ENCODE results near the gene FOXN3.

Gene FOXN3

GRCh38 chr14:89379891-89380820 lies 36.9 kb downstream of the FOXN3 start:
- DNase-seq = no peak

DNA sequence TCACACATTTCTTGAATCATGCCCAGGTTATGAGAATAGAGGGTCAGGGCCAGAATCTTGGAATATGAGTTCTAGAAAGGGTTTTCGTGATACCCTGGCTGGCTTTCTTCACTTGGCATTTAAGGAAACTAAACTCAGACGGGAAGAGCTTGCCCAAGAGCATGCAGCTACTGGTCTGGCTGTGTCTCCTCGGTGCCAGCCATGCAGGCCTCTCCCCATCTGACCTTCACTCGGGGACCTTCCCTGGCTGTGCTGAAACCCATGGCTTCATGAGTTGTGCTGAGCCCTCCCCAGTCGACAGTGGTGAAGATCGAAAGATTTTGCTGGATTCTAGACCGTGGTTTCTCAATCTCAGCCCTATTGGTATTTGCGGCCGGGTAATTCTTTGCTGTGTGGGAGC lies 38.0 kb downstream of the FOXN3 start:
- no peak for DNase-seq

- DNase-seq = no peak
These were observed 38.9 kb downstream of the FOXN3 start for GRCh38 chr14:89378119-89378518.

GRCh38 chr14:89377544-89377943 lies 39.5 kb downstream of the FOXN3 start:
- DNase-seq = no peak

- no peak for DNase-seq
These were observed 42.1 kb downstream of the FOXN3 start for GRCh38 chr14:89374908-89375307.

GRCh38 chr14:89373185-89373584 lies 43.8 kb downstream of the FOXN3 start:
- no peak for DNase-seq

GRCh38 chr14:89372512-89372883 lies 44.5 kb downstream of the FOXN3 start:
- DNase-seq = no peak

DNA sequence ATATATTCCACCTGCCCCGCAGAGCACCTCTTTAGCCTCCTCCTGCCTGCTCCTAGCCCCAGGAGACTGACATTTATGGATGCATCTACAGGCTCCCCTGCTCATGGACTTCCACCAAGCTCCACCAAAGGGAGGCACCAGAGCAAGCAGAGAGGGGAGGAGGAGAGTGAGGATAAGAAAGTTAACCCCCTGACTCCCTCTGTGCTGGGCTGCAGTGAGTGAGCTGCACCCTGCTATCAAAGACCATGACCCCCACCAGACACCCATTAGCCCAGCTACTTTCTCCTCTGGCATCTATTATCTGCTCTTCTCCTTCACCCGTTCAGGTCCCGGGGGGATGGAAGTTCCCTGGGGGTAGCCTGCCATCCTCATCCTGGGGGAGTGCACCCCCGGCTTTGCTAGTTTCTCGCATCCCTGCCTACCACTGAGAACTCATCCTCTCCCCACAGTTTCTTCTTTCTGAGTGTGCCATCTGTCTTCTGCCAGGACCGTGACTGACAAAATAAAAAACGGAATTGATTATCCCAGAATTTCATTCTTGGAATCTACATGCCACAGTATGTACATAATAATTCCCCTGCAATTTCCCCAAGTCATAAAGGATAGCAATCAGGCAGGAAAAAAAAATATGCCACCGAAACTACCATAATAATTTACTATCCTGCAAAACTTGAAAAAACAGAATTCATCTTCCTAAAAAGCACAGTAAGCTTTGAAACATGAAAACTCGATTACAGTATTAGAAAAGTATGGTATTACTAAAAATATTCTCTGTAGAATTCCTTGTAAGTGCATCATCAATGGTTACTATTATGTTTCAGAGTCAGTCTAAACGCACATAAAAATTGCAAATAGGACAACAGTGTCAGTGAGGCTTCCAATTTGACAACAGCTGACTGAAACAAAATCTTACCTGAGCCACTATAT lies 45.2 kb downstream of the FOXN3 start:
- DNase-seq = no peak

- DNase-seq = no peak
These were observed 46.3 kb downstream of the FOXN3 start for GRCh38 chr14:89370781-89371180.

GRCh38 chr14:89370381-89370780 lies 46.7 kb downstream of the FOXN3 start:
- no peak for DNase-seq

DNA sequence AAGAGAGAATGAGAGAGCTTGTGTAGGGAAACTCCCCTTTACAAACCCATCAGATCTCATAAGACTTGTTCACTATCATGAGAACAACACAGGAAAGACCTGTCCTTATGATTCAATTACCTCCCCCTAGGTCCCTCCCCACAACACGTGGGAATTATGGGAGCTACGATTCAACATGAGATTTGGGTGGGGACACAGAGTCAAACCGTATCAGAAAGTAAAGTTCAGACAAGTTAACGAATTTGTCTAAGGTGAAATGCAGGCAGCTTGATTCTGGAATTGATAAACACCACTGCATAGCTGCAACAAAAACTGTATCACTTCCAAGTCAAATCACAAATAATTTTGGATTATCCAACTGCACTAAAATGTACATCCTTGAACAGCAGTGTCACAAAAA lies 47.4 kb downstream of the FOXN3 start:
- DNase-seq = no peak

DNA sequence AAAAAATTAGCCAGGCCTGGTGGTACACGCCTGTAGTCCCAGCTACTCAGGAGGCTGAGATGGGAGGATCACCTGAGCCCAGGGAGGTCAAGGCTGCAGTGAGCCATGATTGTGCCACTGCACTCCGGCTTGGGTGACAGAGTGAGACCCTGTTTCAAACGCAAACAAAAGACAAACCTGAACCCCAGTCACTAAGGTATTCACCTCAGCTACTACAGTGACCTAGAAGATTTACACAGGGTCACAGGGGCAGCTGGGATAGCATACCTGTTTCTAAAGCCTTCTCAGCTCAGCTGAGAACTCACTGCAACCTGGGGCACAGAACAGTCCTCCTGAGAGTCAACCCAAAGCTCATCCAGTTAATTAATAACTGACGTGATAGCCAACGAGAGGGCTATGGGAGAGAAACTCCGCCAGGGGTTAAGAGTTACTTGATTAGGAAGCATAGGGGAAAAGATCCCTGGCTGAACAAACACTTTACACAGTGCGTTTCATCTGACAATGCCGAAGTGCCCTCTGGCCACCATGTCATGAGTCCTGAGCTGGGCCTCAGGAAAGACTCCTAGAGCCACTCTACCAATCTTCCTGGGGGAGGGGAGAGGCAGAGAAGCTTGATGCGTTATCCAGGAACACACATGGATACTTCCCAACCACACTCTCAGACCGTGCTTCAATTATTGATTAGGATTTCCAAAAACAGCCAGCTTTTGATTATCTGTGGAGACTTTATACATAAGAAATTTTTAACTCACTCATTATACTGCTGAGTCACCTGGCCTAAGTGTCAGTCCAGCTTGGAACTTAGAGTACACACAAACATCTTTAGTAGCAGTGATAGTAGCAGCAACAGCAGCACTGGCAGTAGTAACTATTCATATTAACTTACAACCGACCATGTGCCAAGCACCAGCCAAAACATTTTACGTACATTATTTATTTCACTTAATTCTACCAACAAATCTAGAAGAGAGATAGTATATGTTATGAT lies 48.2 kb downstream of the FOXN3 start:
- DNase-seq = no peak

DNA sequence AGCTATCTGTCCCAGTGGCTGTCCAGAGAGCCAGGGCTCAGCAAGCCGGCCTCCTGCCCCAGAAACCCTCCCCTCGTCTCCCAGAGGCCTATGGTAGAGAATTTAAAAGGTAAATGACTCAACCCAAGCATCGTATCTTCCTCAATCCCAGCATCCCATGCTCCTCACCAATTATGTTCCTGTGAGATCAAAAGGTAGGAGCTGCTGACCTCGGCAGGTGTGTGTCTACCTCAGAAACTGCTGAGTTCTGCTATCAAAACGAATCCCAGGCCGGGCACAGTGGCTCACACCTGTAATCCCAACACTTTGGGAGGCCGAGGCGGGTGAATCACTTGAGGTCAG lies 49.3 kb downstream of the FOXN3 start:
- no peak for DNase-seq

GRCh38 chr14:89366864-89367778 lies 49.9 kb downstream of the FOXN3 start:
- no peak for DNase-seq

GRCh38 chr14:89365061-89365801 lies 51.8 kb downstream of the FOXN3 start:
- DNase-seq = no peak

DNA sequence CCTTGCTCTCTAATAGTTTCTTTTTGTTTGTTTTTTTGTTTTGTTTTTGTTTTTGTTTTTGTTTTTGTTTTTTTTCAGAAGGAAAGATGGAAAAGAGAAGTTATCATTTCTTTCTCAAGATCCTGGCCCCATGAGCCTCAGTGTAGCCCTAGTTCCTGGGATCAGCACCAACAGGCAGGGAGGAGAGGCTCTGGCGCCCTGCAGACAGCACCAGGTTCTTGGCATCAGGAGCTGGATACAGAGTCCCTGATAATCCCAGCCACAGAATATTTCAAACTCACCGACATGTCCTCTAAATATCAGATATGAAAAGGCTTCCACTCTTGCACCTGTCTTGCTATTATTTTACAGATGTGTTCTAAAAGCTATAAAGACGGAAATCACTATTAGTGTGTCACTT lies 52.7 kb downstream of the FOXN3 start:
- no peak for DNase-seq

DNA sequence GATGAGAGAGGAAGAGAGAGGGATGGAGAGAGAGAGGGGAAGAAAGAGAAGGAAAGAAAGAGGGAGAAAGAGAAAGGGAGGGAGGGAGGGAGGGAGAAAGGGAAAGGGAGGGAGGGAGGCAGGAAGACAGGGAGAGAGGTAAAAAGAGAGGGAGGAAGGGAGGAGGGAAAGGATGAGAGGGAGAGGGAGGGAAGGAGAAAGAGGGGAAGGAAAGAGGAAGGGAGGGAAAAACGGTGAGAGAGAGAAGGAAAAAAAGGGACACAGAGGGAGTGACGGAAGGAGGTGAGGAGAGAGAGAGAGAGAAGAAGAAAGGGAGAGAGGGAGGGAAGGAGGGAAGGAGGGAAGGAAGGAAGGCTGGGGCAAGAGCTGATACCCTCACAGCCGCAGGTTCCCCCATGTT lies 56.8 kb downstream of the FOXN3 start:
- DNase-seq = no peak

DNA sequence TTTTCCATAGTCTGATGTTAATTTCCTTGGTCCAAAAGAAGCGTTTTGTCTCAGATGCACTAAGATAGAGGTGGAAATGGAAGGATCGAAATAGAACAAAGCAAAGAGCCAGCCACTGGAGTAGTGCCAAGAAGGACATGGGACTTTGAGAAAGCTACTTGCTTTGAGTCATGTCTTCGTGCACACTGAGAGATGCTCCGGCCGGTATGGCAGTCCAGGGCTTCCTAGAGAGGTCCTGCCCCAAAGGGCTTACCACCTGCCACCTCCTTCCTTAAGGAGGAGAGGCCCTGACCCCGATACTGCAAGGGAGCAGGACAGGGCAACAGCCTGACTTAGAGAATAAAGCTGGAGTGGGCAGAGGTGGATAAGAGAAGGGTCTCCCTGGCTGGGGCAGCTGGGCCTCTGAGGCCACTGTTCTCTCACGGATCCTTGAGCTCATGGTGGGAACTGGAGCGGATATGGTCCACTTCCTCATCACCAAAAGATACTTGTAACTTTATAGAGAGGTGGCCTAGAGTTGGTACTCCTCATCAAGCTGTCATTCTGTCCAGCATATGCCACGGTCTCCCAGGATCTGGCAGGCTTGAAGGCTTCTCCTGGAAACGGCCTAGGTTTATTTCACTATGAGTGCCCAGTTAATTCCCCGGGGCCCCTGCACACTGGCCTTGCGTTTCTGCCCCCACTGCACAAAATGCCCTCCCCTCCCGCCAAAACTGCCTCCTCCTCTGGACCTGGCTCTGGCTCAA lies 57.4 kb downstream of the FOXN3 start:
- no peak for DNase-seq

GRCh38 chr14:89357655-89358297 lies 59.3 kb downstream of the FOXN3 start:
- DNase-seq = no peak

DNA sequence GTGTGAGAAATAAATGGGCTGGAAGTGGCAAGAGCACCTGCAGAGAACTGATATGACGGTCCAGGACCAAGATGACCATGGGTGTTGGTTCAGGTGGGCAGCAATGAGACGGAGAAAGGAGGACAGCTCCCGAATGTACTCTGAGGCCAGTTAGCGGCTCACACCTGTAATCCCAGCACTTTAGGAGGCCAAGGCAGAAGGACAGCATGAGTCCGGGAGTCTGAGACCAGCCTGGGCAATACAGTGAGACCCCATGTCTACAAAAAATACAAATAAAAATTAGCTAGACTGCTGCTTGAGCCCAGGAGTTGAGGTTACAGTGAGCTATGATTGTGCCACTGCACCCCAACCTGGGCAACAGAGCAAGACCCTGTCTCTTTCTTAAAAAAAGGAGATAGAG lies 60.1 kb downstream of the FOXN3 start:
- DNase-seq = no peak
